ENCODE measurements around the gene TSFM. TPM values are rescaled to one million over a fixed set of nuclear protein-coding genes. Genes with fewer than 3 reads are reported as not detected.

The TSFM gene
- polyA plus RNA-seq, 1 experiment, result 15.1 TPM

DNA sequence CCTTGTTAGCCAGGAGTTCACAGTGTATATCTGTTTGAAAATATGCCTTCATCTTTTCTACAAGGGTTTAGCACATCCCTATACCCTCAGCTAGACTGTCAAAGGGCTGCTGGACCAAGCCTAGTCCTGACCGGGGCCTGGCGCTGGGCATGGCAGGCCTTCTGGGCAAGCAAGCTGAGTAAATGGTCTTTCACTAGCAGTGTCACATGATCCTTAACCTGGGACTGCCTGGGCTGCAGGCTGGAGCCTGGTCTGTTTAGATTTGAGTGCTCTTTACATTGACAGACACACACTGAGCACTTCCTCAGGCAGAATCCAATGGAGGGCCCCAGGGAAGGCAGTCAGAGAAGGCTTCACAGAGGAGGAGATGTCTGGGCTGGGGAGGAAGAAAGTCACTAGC, 42.9 kb downstream of the TSFM start:
- no peaks in the 10 kb centered on the region for H3K27me3 ChIP-seq (ENCODE audit: control insufficient read depth, insufficient read depth, low read length)
- peaks cover 63% of the 10 kb centered on the region for H3K36me3 ChIP-seq (ENCODE audit: control insufficient read depth, insufficient read depth, low read length)
- TF ChIP-seq, protein P1, sequence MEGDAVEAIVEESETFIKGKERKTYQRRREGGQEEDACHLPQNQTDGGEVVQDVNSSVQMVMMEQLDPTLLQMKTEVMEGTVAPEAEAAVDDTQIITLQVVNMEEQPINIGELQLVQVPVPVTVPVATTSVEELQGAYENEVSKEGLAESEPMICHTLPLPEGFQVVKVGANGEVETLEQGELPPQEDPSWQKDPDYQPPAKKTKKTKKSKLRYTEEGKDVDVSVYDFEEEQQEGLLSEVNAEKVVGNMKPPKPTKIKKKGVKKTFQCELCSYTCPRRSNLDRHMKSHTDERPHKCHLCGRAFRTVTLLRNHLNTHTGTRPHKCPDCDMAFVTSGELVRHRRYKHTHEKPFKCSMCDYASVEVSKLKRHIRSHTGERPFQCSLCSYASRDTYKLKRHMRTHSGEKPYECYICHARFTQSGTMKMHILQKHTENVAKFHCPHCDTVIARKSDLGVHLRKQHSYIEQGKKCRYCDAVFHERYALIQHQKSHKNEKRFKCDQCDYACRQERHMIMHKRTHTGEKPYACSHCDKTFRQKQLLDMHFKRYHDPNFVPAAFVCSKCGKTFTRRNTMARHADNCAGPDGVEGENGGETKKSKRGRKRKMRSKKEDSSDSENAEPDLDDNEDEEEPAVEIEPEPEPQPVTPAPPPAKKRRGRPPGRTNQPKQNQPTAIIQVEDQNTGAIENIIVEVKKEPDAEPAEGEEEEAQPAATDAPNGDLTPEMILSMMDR (IDR thresholded peaks at IDR 0.05; ENCODE audit: insufficient read depth, low read depth, low read length), result no peak
- H3K4me3 ChIP-seq (ENCODE audit: low read depth, low read length), result no peak overlapping the region
- CTCF ChIA-PET, result interaction anchor here (0.8 to 1.6 kb wide), 4 partner anchors 19 to 70 kb away, joined by 3 to 7 read pairs (median 3); no protein-coding TSS in a partner anchor
- POLR2A ChIA-PET, result no interaction called here
- no peak for DNase-seq (ENCODE audit: low read depth)

DNA sequence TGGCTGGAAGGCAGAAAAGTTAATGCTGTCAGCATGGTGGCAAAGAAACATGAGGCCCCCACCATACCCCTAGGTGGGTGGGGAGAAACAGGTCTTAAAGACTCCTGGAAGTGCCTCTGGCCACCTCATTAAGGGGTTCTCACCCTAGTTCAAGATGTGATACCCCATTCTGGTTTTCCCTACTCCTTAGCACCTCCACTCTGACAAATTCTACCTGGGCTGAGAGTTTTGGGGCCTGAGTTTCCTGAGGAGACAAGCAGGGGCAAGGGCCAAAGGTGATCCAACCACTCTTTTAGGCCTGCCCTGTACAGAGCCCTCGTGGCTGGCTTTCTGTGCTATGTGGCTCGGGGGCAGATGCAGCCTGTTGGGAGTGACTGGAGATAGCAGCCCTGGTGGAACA, 43.8 kb downstream of the TSFM start:
- no peak overlapping the region for H3K4me3 ChIP-seq (ENCODE audit: low read depth, low read length)
- ChIA-PET POLR2A (no interaction called here), CTCF (interaction anchor here (1.6 kb wide), 1 partner anchor 69 kb away, joined by 7 read pairs; no protein-coding TSS in a partner anchor)
- peaks cover 56% of the 10 kb centered on the region for H3K36me3 ChIP-seq (ENCODE audit: control insufficient read depth, insufficient read depth, low read length)
- no peaks in the 10 kb centered on the region for H3K27me3 ChIP-seq (ENCODE audit: control insufficient read depth, insufficient read depth, low read length)
- TF ChIP-seq, protein P1 (IDR thresholded peaks at IDR 0.05; ENCODE audit: insufficient read depth, low read depth, low read length), result no peak
- DNase-seq (ENCODE audit: low read depth), result no peak

DNA sequence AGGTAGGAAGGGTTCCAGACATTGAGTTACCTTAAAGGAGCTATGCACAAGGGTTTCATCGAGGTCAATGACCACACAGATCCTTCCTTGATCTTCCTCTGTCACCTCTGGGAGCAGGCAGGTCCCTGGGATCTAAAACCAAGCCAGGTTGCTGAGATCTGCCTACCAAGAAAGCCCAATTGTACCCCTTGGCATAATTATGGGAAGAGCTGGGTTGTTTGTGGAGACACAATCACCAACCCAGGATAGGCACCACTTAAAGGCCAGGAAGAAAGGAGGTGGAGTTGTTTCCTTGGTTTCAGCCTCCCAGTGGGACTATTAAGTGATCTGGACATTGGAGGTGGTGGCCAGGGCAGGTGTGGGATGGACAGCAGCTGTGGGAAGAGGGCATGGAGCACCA, 44.4 kb downstream of the TSFM start:
- TF ChIP-seq, protein P1 (IDR thresholded peaks at IDR 0.05; ENCODE audit: insufficient read depth, low read depth, low read length), result no peak
- DNase-seq (ENCODE audit: low read depth), result no peak
- H3K4me3 ChIP-seq (ENCODE audit: low read depth, low read length), result no peak overlapping the region
- ChIA-PET CTCF (interaction anchor here (0.7 to 1.2 kb wide), 4 partner anchors 8 to 67 kb away, joined by 3 read pairs; partner anchors contain the start of gene AVIL), POLR2A (no interaction called here)
- no peaks in the 10 kb centered on the region for H3K27me3 ChIP-seq (ENCODE audit: control insufficient read depth, insufficient read depth, low read length)
- peaks cover 53% of the 10 kb centered on the region for H3K36me3 ChIP-seq (ENCODE audit: control insufficient read depth, insufficient read depth, low read length)

DNA sequence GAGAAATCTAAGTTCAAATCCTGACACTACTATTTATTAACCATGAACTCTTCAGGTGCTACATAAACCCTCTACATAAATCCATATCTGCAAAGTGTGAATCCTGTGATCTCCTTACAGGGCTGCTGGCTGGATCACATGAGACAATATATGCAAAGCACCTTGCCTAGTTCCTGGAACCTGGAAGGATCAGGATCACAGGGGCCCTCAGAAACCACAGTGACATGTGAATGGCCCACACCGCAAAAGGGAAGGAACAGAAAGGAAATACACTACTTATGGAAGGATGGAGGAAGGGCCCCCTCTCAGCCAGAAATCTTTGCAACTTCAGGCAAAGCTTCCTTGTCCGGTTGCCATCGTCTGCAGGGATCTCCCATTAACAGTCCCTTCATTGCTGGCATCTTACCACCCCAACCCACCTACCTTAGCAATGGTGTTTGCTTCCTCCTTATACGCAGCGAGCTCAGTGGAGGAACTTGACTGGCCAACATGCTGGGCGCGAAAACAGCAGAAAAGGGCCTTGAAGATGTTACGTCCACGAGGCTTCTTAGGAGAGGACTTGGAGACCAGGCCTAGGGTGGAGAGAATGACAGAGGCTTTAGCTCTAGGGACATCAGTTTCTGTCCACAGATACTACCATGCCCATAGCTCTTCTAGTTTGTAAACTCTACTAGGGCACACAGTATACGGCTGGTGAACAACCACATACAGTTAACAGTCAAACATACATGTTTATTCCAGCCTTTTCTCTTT, 46.6 kb downstream of the TSFM start:
- Histone ChIP-seq H3K27me3 (ENCODE audit: control insufficient read depth, insufficient read depth, low read length) (no peaks in the 10 kb centered on the region), H3K36me3 (ENCODE audit: control insufficient read depth, insufficient read depth, low read length) (peaks cover 36% of the 10 kb centered on the region), H3K4me3 (ENCODE audit: low read depth, low read length) (no peak overlapping the region)
- DNase-seq (ENCODE audit: low read depth), result no peak
- TF ChIP-seq, protein P1 (IDR thresholded peaks at IDR 0.05; ENCODE audit: insufficient read depth, low read depth, low read length), result no peak
- ChIA-PET POLR2A (interaction anchor here (0.5 to 0.6 kb wide), 2 partner anchors 15 to 68 kb away, joined by 3 read pairs; no protein-coding TSS in a partner anchor), CTCF (interaction anchor here (0.6 to 2.0 kb wide), 11 partner anchors 11 to 74 kb away, joined by 3 to 15 read pairs (median 3); partner anchors contain the start of genes AVIL and TSFM)

DNA sequence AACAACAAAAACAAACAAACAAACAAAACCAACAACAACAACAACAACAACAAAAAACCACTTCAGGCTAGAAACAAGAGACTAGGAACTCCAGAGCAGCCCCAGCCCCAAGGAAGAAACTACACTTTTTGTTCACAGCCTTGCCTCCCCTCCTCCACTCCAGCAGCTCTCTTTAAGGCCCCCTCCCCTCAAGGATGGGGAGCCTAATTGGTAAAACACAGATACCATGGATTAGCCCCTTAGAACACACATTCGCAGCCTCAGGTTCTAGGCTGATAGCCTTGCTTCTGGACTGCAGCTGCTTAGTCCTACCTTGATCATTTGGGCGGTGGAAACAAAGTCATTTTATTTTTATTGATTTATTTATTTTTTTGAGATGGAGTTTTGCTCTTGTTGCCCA, 47.8 kb downstream of the TSFM start:
- Histone ChIP-seq H3K4me3 (ENCODE audit: low read depth, low read length) (no peak overlapping the region), H3K27me3 (ENCODE audit: control insufficient read depth, insufficient read depth, low read length) (no peaks in the 10 kb centered on the region), H3K36me3 (ENCODE audit: control insufficient read depth, insufficient read depth, low read length) (peaks cover 26% of the 10 kb centered on the region)
- CTCF ChIA-PET, result interaction anchor here (1.0 to 2.0 kb wide), 6 partner anchors 12 to 65 kb away, joined by 3 to 6 read pairs (median 3); partner anchors contain the start of genes AVIL and TSFM
- POLR2A ChIA-PET, result interaction anchor here (0.6 kb wide), 1 partner anchor 38 kb away, joined by 3 read pairs; no protein-coding TSS in a partner anchor
- DNase-seq (ENCODE audit: low read depth), result no peak
- TF ChIP-seq, protein P1 (IDR thresholded peaks at IDR 0.05; ENCODE audit: insufficient read depth, low read depth, low read length), result no peak

Measured in BJ (cell line).